GM23248 (cell line): ENCODE data around the gene R3HDM2.

ENCODE experiments used
- EZH2 ChIP-seq: fragments of 200-600 bp; sonication (generic); IDR thresholded peaks from 2 replicates; pipeline ENCODE4 v1.6.1; 2018; ENCODE audit warnings: antibody characterized with exemption, mild to moderate bottlenecking; ENCODE audit not compliant: insufficient read depth, poor library complexity, severe bottlenecking
- EZH2phosphoT487 ChIP-seq: fragments of 200-600 bp; sonication (generic); IDR thresholded peaks from 2 replicates; pipeline ENCODE4 v1.6.1; 2018; ENCODE audit warnings: antibody characterized with exemption, moderate library complexity, mild to moderate bottlenecking, low read depth; ENCODE audit not compliant: insufficient read depth

DNA sequence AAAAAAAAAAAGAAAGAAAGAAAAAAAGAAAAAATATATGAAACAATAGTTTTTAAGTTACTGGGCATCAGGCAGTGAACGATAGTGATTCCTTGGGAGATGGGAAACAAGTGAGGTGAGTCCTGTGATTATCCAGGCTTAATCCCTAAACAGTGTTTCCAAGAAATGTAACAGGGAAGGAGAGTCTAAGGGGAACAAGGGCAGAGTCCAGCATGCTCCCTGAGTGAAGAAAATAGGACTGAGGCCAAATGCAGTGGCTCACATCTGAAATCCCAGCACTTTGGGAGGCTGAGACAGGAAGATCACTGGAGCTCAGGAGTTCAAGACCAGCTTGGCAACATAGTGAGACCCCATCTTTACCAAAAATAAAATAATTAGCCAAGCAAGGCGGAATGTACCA, 40.7 kb downstream of the R3HDM2 start:
- TF ChIP-seq EZH2 (no peak), EZH2phosphoT487 (no peak)
